ENCODE measurements around the gene TMEM236. TPM values are rescaled to one million over a fixed set of nuclear protein-coding genes. Genes with fewer than 3 reads are reported as not detected.

TMEM236 gene
- total and polyA plus RNA-seq, 4 donors = 0.37 to 2.1 (median 0.70) TPM

- peak overlapping the region in 1 of 2 donors; percentile 48 for H3K27ac ChIP-seq (ENCODE audit: low read depth in 1 of 2, low read length in 1 of 2)
- no peak for TF ChIP-seq CTCF (IDR thresholded peaks at IDR 0.05; ENCODE audit: control extremely low read depth, extremely low read depth)
- peak; percentile 26 to 68 (median 49) for DNase-seq
- H3K9me3 ChIP-seq (ENCODE audit: control insufficient read depth in 4 of 4, insufficient read depth in 3 of 4, low read length in 3 of 4) = no peaks in the 10 kb centered on the region
- peaks cover 0 to 8% (median 5%) of the 10 kb centered on the region in 5 donors for H3K4me1 ChIP-seq (ENCODE audit: control insufficient read depth in 5 of 5, insufficient read depth in 5 of 5, low read length in 5 of 5)
- no peak overlapping the region for H3K9ac ChIP-seq (ENCODE audit: insufficient read depth in 1 of 2, low read length in 2 of 2)
- H3K36me3 ChIP-seq (ENCODE audit: control insufficient read depth in 4 of 4, insufficient read depth in 4 of 4, low read length in 4 of 4) = no peaks in the 10 kb centered on the region
- H3K4me3 ChIP-seq = no peak overlapping the region
- WGBS, 2 donors = 65 to 69% methylated on average over 15 of the region's 15 CpGs
- peak; percentile 25 for ATAC-seq (ENCODE audit: insufficient read depth, low FRiP score)
- H3K27me3 ChIP-seq (ENCODE audit: control insufficient read depth in 3 of 3, insufficient read depth in 3 of 3, low read length in 2 of 3) = no peaks in the 10 kb centered on the region
Measured at GRCh38 chr10:17735166-17735941, 16.6 kb upstream of the TMEM236 start.

- Histone ChIP-seq H3K4me1 (ENCODE audit: control insufficient read depth in 5 of 5, insufficient read depth in 5 of 5, low read length in 5 of 5) (peaks cover 0 to 8% (median 5%) of the 10 kb centered on the region in 5 donors), H3K9ac (ENCODE audit: insufficient read depth in 1 of 2, low read length in 2 of 2) (no peak overlapping the region), H3K27me3 (ENCODE audit: control insufficient read depth in 3 of 3, insufficient read depth in 3 of 3, low read length in 2 of 3) (no peaks in the 10 kb centered on the region), H3K27ac (ENCODE audit: low read depth in 1 of 2, low read length in 1 of 2) (no peak overlapping the region), H3K9me3 (ENCODE audit: control insufficient read depth in 4 of 4, insufficient read depth in 3 of 4, low read length in 3 of 4) (no peaks in the 10 kb centered on the region), H3K36me3 (ENCODE audit: control insufficient read depth in 4 of 4, insufficient read depth in 4 of 4, low read length in 4 of 4) (no peaks in the 10 kb centered on the region), H3K4me3 (no peak overlapping the region)
- WGBS, 2 donors = 96 to 98% methylated on average over 2 of the region's 2 CpGs
- ATAC-seq (ENCODE audit: insufficient read depth, low FRiP score) = no peak
- DNase-seq = no peak
- no peak for TF ChIP-seq CTCF (IDR thresholded peaks at IDR 0.05; ENCODE audit: control extremely low read depth, extremely low read depth)
Measured at GRCh38 chr10:17736223-17736622, 15.8 kb upstream of the TMEM236 start.

- ATAC-seq (ENCODE audit: insufficient read depth, low FRiP score) (no peak), DNase-seq (peak in 2 of 3 donors; percentile 50 to 73)
- Histone ChIP-seq H3K4me3 (no peak overlapping the region), H3K4me1 (ENCODE audit: control insufficient read depth in 5 of 5, insufficient read depth in 5 of 5, low read length in 5 of 5) (peaks cover 0 to 8% (median 5%) of the 10 kb centered on the region in 5 donors), H3K27ac (ENCODE audit: low read depth in 1 of 2, low read length in 1 of 2) (no peak overlapping the region), H3K9ac (ENCODE audit: insufficient read depth in 1 of 2, low read length in 2 of 2) (no peak overlapping the region), H3K36me3 (ENCODE audit: control insufficient read depth in 4 of 4, insufficient read depth in 4 of 4, low read length in 4 of 4) (no peaks in the 10 kb centered on the region), H3K9me3 (ENCODE audit: control insufficient read depth in 4 of 4, insufficient read depth in 3 of 4, low read length in 3 of 4) (no peaks in the 10 kb centered on the region), H3K27me3 (ENCODE audit: control insufficient read depth in 3 of 3, insufficient read depth in 3 of 3, low read length in 2 of 3) (no peaks in the 10 kb centered on the region)
- peak; percentile 34 for TF ChIP-seq CTCF (IDR thresholded peaks at IDR 0.05; ENCODE audit: control extremely low read depth, extremely low read depth)
- 46% methylated on average over 12 of the region's 12 CpGs for WGBS, 2 donors
Measured at GRCh38 chr10:17737027-17737965, 14.7 kb upstream of the TMEM236 start.

Data from lung (tissue), 12 donors.